ENCODE measurements around the gene ZNF423. TPM values are rescaled to one million over a fixed set of nuclear protein-coding genes. Genes with fewer than 3 reads are reported as not detected.

Gene ZNF423
- polyA plus RNA-seq, 1 of the 3 experiments (the other 2 are of a cell fraction) = 1.2 TPM

DNA sequence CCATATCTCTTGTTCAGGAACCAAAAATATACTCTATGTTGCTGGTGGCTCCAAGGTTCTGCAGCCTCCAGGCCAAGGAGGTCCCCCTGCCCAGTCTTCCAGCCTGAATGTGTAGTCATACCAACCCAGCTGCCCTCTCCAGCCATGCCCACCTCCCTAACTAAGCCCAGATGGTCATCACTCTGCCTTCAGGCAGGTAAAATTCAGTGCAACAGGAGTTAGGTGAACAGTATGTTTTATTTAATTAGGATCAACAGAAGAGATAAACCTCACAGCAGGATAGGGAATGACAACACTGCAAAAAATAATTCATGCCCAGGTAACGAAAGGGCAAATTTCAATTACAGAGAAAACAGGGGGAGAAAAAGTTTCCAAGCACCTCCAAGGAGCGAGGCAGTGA is 9.1 kb downstream of the ZNF423 start (continued):
- TF ChIP-seq RXRA (IDR thresholded peaks at IDR 0.05; ENCODE audit: borderline replicate concordance, low read depth) = no peak
- no peak for TF ChIP-seq FOXJ3 (CRISPR knock-in tag; IDR thresholded peaks at IDR 0.05)
- TF ChIP-seq TAF1 (IDR thresholded peaks at IDR 0.05; ENCODE audit: borderline replicate concordance, low read depth, low read length) = no peak

DNA sequence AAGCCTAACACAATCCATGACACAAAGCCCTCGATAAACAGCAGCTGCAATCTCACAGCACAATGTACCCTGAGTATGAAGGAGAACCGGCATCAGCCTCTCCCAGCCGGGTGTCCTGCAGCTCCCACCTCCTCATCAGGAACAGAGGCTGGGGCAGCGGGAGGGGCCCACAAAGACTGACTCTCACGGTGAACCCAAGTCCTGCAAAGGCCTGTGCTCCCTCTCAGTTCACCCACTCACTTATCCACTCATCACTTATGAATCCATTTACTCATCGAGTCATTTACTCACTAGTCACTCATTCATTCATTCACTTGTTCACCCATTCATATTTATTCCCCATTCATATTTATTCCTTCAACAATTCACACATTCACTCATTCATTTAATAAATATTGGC is 11.6 kb downstream of the ZNF423 start:
- WGBS (ENCODE audit: low lambda C conversion rate) = 73% methylated on average over 6 of the region's 6 CpGs
- H3K9me3 ChIP-seq = no peaks in the 10 kb centered on the region
- DNase-seq = no peak
- H2AFZ ChIP-seq (ENCODE audit: low read depth) = no peak overlapping the region
- peaks cover 0 to 48% of the 10 kb centered on the region in 2 experiments; a peak in 2 of 4 replicates for H3K4me1 ChIP-seq (ENCODE audit: control insufficient read depth in 1 of 2, insufficient read depth in 2 of 2, low read depth in 1 of 2, low read length in 1 of 2)
- H3K36me3 ChIP-seq (replicated peaks in 1 of 2; ENCODE audit: control insufficient read depth in 1 of 2, insufficient read depth in 2 of 2, low read length in 1 of 2) = no peaks in the 10 kb centered on the region
- H3K9me2 ChIP-seq = no peaks in the 10 kb centered on the region
- no peaks in the 10 kb centered on the region for H3F3A ChIP-seq (replicated peaks; ENCODE audit: insufficient read depth)
- CTCF ChIA-PET = interaction anchor here (1.2 to 1.9 kb wide), 3 partner anchors 14 to 77 kb away, joined by 3 to 8 read pairs (median 7); no protein-coding TSS in a partner anchor
- no peak overlapping the region for H3K4me3 ChIP-seq (ENCODE audit: low read depth in 2 of 2, low read length in 1 of 2)
- H3K4me2 ChIP-seq = no peak overlapping the region
- H3K79me2 ChIP-seq (ENCODE audit: insufficient read depth) = no peaks in the 10 kb centered on the region
- H3K9ac ChIP-seq = no peak overlapping the region
- H3K27me3 ChIP-seq (ENCODE audit: insufficient read depth) = no peaks in the 10 kb centered on the region
- H3K27ac ChIP-seq (ENCODE audit: low read depth in 2 of 2, low read length in 1 of 2) = peak overlapping the region in 1 of 2 experiments; percentile 5; a peak in 1 of 4 replicates
- H4K20me1 ChIP-seq (ENCODE audit: insufficient read depth) = no peaks in the 10 kb centered on the region
- POLR2A ChIA-PET = interaction anchor here (0.6 to 0.7 kb wide), 2 partner anchors 12 to 32 kb away, joined by 3 read pairs; no protein-coding TSS in a partner anchor
- TF ChIP-seq ELF1 (IDR thresholded peaks at IDR 0.05) (no peak), YY1 (IDR thresholded peaks at IDR 0.05; ENCODE audit: low read depth) (no peak), RAD21 (IDR thresholded peaks at IDR 0.05; ENCODE audit: low read length) (no peak), TAF1 (IDR thresholded peaks at IDR 0.05; ENCODE audit: borderline replicate concordance, low read depth, low read length) (no peak), SIN3A (IDR thresholded peaks at IDR 0.05; ENCODE audit: borderline replicate concordance, low read depth, low read length) (no peak), GABPA (IDR thresholded peaks at IDR 0.05; ENCODE audit: low read depth) (no peak), POLR2AphosphoS5 (IDR thresholded peaks at IDR 0.05; ENCODE audit: low read depth, low read length) (no peak), SMC3 (IDR thresholded peaks at IDR 0.05; ENCODE audit: low read depth, low read length) (no peak), FOXJ3 (CRISPR knock-in tag; IDR thresholded peaks at IDR 0.05) (no peak), MEF2A (IDR thresholded peaks at IDR 0.05; ENCODE audit: borderline replicate concordance, low read depth) (no peak), NFIC (IDR thresholded peaks at IDR 0.05; ENCODE audit: borderline replicate concordance) (no peak), CHD2 (IDR thresholded peaks at IDR 0.05; ENCODE audit: low read length, partially characterized antibody) (no peak), TCF12 (IDR thresholded peaks at IDR 0.05) (no peak)
- TF ChIP-seq, protein P1, sequence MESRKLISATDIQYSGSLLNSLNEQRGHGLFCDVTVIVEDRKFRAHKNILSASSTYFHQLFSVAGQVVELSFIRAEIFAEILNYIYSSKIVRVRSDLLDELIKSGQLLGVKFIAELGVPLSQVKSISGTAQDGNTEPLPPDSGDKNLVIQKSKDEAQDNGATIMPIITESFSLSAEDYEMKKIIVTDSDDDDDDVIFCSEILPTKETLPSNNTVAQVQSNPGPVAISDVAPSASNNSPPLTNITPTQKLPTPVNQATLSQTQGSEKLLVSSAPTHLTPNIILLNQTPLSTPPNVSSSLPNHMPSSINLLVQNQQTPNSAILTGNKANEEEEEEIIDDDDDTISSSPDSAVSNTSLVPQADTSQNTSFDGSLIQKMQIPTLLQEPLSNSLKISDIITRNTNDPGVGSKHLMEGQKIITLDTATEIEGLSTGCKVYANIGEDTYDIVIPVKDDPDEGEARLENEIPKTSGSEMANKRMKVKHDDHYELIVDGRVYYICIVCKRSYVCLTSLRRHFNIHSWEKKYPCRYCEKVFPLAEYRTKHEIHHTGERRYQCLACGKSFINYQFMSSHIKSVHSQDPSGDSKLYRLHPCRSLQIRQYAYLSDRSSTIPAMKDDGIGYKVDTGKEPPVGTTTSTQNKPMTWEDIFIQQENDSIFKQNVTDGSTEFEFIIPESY (IDR thresholded peaks at IDR 0.05; ENCODE audit: borderline replicate concordance, low read depth) = no peak
- TF ChIP-seq, protein P2, sequence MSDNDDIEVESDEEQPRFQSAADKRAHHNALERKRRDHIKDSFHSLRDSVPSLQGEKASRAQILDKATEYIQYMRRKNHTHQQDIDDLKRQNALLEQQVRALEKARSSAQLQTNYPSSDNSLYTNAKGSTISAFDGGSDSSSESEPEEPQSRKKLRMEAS (IDR thresholded peaks at IDR 0.05; ENCODE audit: low read depth) = no peak
- TF ChIP-seq, protein P3, sequence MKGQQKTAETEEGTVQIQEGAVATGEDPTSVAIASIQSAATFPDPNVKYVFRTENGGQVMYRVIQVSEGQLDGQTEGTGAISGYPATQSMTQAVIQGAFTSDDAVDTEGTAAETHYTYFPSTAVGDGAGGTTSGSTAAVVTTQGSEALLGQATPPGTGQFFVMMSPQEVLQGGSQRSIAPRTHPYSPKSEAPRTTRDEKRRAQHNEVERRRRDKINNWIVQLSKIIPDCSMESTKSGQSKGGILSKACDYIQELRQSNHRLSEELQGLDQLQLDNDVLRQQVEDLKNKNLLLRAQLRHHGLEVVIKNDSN (IDR thresholded peaks at IDR 0.05; ENCODE audit: borderline replicate concordance, low read depth) = no peak
- TF ChIP-seq, protein P4, sequence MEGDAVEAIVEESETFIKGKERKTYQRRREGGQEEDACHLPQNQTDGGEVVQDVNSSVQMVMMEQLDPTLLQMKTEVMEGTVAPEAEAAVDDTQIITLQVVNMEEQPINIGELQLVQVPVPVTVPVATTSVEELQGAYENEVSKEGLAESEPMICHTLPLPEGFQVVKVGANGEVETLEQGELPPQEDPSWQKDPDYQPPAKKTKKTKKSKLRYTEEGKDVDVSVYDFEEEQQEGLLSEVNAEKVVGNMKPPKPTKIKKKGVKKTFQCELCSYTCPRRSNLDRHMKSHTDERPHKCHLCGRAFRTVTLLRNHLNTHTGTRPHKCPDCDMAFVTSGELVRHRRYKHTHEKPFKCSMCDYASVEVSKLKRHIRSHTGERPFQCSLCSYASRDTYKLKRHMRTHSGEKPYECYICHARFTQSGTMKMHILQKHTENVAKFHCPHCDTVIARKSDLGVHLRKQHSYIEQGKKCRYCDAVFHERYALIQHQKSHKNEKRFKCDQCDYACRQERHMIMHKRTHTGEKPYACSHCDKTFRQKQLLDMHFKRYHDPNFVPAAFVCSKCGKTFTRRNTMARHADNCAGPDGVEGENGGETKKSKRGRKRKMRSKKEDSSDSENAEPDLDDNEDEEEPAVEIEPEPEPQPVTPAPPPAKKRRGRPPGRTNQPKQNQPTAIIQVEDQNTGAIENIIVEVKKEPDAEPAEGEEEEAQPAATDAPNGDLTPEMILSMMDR (IDR thresholded peaks at IDR 0.05) = no peak
- TF ChIP-seq, protein P5, sequence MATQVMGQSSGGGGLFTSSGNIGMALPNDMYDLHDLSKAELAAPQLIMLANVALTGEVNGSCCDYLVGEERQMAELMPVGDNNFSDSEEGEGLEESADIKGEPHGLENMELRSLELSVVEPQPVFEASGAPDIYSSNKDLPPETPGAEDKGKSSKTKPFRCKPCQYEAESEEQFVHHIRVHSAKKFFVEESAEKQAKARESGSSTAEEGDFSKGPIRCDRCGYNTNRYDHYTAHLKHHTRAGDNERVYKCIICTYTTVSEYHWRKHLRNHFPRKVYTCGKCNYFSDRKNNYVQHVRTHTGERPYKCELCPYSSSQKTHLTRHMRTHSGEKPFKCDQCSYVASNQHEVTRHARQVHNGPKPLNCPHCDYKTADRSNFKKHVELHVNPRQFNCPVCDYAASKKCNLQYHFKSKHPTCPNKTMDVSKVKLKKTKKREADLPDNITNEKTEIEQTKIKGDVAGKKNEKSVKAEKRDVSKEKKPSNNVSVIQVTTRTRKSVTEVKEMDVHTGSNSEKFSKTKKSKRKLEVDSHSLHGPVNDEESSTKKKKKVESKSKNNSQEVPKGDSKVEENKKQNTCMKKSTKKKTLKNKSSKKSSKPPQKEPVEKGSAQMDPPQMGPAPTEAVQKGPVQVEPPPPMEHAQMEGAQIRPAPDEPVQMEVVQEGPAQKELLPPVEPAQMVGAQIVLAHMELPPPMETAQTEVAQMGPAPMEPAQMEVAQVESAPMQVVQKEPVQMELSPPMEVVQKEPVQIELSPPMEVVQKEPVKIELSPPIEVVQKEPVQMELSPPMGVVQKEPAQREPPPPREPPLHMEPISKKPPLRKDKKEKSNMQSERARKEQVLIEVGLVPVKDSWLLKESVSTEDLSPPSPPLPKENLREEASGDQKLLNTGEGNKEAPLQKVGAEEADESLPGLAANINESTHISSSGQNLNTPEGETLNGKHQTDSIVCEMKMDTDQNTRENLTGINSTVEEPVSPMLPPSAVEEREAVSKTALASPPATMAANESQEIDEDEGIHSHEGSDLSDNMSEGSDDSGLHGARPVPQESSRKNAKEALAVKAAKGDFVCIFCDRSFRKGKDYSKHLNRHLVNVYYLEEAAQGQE (IDR thresholded peaks at IDR 0.05; ENCODE audit: low read depth, low read length) = no peak
- TF ChIP-seq, protein P6, sequence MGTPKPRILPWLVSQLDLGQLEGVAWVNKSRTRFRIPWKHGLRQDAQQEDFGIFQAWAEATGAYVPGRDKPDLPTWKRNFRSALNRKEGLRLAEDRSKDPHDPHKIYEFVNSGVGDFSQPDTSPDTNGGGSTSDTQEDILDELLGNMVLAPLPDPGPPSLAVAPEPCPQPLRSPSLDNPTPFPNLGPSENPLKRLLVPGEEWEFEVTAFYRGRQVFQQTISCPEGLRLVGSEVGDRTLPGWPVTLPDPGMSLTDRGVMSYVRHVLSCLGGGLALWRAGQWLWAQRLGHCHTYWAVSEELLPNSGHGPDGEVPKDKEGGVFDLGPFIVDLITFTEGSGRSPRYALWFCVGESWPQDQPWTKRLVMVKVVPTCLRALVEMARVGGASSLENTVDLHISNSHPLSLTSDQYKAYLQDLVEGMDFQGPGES (IDR thresholded peaks at IDR 0.05; ENCODE audit: low read depth, low read length) = no peak
- TF ChIP-seq, protein P7, sequence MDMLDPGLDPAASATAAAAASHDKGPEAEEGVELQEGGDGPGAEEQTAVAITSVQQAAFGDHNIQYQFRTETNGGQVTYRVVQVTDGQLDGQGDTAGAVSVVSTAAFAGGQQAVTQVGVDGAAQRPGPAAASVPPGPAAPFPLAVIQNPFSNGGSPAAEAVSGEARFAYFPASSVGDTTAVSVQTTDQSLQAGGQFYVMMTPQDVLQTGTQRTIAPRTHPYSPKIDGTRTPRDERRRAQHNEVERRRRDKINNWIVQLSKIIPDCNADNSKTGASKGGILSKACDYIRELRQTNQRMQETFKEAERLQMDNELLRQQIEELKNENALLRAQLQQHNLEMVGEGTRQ (IDR thresholded peaks at IDR 0.05; ENCODE audit: borderline replicate concordance, low read depth, low read length) = no peak
